GM19468 (cell line): ENCODE data around the gene APOBR.
"Not testable (repeated sequence)": the region's sequence is repeated elsewhere in the genome, so short reads cannot be mapped to it uniquely, and the experiment has no call there.

Source experiments
- ATAC-seq: cut with Tn5 transposase; IDR thresholded peaks from one replicate; pipeline ENCODE4 v1.9.1; 2021; ENCODE audit warnings: mild to moderate bottlenecking, moderate library complexity, moderate number of reproducible peaks; ENCODE audit not compliant: unreplicated experiment; ENCODE audit errors: extremely low read depth

APOBR gene

DNA sequence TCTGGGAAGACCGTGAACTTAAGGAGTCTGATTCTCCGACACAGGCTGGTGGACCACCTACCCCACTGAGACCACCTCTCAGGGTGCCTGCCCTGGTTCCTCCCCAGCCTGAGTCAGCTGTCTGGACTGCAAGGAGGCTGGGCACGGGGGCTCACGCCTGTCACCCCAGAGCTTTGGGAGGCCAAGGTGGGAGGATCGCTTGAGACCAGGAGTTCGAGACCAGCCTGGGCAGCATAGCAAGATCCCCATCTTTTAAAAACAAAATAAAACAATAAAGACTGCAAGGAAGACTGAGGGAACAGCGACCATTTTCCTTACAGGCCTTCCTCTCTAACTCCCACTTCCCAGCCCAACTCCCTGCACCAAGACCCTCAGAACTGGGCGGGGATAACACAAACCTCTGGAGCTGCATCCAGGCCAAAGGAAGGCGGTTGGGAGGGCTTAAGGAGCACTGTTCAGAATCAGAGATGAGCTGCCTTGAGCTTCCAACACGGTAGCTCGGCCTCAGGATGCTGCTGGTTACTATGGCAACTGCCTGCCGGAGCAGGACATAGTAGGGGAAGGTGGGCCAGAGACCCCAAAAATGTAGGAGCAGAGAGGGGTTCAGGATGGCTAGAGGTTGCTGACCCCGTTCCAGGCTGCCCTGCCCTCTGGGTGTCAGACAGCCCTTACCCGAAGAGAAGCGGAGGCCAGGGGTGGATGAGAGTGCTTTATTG is 4.4 kb downstream of the APOBR start:
- no peak for ATAC-seq

DNA sequence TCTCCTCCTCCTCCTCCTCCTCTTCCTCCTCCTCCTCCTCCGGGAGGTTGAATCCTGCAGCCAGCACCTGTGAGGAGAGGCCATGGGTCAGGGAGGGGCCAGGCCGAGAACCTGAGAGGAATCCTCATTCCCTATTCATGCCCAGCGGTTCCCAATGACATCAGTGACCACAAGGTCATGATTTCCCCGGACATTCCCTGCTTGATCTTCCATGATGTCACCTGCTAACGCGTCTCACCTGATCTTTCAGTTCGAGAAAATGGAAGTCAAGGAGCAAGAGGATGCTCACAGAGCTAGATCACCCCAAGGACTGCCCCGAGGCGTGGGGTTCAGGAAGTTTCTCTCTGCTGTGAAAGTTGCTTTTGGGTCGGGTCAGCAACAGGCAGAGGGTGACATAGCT is 5.4 kb downstream of the APOBR start:
- ATAC-seq: no peak

DNA sequence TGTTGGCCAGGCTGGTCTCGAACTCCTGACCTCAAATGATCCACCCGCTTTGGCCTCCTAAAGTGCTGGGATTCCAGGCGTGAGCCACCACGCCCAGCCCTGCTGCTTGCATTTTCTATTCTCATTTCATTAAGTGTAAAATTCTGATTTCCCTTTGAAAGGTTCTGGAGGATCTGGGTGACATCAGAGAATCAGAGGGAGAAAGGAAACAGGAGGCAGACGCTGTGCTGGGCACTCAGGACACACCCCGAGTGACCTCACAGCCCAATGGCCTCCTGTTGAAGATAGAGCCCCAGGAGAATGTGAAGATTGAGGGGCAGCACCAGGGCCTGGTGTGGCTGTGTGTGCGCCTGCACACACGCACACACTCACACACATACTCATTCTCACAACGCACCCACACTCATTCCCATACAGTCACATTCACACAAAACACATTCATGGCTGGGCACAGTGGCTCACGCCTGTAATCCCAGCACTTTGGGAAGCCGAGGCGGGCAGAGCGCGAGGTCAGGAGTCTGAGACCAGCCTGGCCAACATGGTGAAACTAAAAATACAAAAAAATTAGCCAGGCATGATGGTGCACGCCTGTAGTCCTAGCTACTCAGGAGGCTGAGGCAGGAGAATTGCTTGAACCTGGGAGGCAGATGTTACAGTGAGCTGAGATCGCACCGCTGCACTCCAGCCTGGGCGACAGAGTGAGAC is 6.2 kb downstream of the APOBR start:
- ATAC-seq: not testable (repeated sequence)

DNA sequence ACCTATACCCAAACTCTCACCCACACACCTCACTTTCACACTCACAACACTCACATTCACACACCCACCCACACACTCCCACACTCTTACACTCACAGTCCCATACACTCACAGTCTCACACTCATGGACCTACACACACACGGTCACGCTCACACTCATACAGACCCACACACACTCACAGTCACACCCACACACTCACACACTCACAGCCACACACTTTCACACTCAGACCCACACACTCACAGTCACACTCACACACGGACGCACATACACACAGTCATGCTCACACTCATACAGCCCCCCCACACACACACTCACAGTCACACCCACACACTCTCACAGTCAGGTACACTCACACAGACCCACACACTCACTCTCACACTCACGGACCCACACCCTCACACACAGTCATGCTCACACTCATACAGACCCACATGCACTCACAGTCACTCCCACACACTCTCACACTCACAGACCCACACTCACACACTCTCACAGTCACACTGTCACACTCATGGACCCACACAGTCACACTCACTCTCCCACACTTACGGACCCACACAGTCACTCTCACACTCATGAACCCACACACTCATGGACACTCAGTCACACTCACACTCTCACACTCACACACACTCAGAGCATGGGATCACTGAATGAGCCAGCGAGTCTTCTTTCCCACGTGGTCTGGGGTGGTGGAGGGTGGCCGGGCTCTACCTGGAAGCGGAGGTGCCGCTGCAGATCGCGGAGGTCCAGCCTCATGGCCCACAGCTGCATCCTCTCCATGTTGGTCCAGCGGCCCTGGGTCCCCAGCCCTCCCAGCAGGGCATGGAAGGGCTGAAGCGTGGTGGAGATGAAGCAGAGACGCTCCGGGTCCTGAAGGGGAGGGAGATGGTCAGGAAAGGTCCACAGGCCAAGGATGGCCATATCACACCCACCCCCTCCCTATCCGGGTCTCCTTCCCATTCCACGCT is 7.1 kb downstream of the APOBR start:
- no peak for ATAC-seq

DNA sequence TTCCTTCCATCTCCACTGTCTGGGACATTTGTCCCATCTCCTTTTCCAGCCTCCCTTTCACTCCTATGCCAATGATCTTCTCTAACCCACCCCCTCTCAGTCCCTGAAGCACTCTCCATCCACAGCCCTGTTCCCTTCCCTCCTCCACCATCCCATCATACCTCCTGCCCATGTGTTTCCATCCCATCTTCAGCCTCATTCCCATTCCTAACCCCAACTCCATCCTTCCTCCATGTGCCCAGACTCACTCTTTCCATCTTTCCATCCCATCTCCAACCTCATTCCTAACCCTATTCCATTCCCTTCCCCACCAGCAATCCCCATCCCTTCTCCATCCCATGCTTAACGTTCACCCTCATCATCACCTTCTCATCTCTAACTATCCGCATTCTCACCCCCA is 7.8 kb downstream of the APOBR start:
- no peak for ATAC-seq

DNA sequence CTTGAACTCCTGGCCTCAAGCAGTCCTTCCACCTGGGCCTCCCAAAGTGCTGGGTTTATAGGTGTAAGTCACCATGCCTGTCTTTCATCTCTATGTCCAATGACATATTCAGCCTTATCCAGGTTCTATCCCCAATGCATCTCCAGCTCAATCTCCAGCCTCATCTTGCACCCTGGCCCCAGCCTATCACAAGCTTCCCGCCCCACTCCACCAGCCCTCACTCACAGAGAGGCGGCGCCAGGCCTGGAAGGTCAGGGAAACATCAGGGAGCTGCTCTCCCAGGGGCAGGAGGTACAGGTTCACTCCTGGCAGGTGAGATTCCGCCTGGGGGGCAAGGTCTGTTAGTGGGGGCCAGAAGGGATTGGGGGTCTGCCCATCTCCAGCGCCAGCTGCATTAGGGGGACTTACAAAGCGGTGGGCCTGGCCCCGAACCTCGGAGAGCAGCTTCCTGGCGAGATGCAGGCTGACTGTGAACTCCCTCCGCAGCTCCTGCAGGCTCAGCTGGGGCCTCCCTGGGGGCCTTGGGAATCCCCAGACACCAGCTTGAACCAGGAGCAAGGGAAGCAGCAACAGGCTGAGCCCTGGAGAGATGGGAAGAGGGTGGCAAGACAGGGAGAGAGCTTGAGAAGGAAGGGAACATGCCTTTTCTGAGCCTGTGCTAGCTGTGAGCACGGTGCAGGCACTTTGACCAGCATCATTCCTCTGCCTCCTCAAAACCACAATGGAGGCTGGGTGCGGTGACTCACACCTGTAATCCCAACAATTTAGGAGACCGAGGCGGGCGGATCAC is 9.2 kb downstream of the APOBR start:
- ATAC-seq: no peak

DNA sequence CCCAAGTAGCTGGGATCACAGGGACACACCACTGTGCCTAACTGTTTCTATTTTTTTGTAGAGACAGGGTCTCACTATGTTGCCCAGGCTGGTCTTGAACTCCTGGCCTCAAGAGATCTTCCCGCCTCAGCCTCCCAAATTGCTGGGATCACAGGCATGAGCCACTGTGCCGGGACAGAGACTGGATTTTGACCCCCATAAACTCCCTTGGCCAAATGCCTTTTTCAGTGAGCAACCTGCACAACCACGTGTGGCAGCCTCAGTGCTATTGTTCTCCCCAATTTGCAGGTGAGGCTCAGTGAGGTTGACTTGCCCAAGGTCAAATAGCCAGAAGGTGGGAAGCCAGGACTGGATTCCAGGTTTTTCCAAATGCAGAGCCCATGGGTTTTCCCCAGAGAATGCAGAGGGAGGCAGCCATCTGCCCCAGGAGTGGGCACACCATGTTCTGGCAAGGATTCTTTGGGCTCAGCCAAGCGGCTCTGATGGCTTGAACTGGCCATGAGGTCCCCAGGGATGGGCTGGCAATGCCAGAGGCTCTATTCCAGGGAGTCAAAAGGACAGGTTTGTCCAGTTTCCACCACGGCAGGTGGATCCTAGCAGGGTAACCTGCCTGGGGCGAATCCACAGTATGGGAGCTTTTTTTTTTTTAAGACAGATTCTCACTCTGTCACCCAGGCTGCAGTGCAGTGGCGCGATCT is 10.4 kb downstream of the APOBR start:
- no peak for ATAC-seq

DNA sequence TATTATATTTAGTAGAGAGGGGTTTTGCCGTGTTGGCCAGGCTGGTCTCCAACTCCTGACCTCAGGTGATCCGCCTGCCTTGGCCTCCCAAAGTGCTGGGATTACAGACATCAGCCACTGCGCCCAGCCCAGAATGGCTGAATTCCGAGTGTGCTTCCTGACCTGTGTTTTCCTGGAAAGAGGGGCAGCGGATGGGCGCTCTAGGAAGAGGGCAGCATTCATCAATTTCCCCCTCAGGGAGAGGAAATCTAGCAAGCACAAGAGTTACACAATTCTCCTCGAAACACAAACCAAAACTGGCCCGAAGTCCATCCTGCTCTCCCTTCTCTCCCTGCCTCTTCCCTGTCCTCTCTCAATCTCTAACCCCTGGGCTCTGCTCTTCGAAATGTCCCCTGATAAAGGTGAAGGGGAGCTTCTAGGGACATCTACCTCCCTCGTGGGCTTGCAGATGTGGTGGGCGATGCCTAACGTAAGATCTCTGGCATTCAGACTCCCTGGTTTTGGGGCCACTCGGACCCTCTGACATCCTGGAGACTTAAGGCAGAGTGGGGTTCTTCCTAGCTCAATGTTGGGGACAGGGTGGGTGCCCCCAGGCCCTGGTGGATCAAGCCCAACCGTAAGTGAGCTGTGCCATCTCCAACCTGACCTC is 11.2 kb downstream of the APOBR start:
- ATAC-seq: no peak

DNA sequence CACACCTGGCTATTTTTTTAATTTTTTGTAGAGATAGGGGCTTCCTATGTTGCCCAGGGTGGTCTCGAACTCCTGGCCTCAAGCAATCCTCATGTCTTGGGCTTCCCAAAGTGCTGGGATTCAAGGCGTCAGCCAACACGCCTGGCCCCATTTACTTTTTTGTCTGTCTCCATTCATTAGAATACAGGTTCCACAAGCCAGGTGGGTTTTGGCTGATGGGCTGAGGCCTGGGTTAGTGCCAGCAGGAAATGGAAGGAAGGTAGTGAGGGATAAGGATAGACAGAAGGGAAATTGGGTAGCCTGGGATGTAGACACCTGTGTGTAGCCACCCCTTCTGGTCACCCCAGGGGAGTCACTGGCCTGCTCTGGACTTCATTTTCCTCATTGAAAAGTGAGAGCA is 16.6 kb downstream of the APOBR start:
- no peak for ATAC-seq

DNA sequence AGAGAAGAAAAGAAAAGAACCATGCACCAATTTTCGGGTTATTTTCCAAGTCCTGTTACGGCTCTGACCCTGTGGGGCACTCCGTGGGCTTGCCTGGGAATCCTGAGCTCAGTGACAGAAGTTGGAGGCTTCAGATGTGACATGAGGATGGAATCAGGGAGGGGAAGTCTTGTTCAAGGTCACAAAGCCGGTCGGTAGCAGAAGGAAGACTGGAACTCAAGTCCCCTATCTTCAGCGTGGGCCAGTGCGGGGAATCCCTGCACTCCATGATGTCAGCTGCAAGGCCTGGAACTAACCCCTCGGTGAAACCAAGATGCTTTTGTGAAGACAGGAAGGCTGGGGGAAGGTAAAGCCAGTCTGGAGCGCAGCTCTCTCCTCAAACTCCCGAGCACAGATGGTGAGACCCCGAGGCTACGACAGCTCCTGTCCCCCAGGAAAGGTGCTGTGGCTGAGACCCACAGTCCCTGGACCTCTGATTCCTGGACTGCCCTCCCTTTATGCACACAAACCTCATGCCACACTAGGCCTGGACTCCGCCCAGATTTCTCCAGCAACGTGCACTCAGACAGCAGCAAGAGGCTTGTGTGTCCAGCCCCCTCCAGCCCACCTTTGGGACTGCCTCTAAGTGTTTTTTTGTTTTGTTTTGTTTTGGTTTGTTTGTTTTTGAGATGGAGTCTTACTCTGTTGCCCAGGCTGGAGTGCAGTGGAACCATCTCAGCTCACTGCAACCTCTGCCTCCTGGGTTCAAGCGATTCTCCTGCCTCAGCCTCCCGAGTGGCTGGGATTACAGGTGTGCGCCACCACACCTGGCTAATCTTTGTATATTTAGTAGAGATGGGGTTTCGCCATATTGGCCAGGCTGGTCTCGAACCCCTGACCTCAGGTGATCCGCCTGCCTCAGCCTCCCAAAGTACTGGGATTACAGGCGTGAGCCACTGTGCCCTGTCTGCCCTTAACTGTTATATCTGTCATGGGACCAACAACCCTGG is 17.7 kb downstream of the APOBR start:
- ATAC-seq: no peak

DNA sequence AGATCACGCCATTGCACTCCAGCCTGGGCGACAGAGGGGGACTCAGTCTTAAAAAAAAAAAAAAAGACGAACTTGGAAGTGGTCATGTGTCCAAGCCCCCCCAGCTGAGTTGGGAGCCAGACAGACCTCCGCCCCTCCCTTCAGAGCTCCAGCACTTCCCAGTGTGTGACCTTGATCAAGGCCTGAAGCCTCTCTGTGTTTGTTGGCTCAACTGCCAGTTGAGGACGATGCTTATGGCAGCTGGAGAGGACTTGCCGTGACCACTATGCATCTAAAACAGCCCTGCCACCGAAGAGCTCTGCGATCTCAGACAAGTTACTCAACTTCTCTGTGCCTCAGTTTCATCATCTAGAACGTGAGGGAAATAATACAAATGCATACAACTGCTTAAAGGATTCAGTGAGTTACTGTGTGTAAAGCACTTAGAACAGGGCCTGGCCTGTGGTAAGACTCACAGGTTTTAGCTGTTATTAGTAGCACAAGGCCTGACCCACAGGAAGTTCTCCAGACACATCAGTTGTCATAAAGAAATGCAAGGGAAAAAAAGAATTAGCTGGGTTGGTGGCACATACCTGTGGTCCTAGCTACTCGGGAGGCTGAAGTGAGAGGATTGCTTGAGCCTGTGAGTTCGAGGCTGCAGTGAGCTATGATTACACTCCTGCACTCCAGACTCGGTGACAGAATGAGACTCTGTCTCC is 19.2 kb downstream of the APOBR start:
- no peak for ATAC-seq

DNA sequence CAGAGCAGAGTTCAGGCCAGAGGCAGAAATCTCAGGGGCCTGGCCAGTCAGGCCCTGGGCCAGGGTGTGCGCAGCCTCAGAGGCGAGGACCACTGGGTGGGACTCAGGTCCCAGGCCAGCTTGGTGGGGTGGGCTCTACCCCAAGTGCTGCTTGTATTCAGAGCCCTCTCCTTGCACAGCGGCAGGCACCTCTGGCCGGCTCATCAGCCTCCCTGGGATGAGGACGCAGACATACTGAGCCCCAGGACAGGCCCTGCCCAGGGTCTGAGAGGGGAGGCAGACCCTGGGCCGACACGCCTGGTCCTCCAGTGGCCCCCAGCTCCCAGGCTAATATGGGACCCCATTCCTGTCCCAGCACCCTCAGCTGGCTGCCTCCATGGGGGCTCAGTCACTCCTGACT is 19.8 kb downstream of the APOBR start:
- no peak for ATAC-seq

DNA sequence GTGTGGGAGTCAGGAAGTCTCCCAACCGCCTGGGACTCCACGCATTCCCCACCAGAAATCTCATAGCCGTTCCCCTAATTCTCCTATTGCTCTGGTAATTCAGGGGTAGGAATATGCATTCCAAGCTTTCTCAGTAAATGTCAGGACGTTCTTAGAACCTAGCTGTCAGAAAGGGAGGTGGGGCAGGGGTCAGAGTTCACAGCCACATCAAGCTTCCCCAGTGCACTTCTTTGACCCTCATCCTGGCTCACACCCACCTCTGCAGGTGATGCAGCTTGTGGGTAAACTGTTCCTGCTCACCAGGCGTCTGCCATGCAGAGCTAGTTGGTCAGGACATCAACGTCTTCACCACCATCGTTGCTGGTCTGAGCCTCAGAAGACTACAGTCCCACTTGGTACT is 26.2 kb downstream of the APOBR start:
- no peak for ATAC-seq

DNA sequence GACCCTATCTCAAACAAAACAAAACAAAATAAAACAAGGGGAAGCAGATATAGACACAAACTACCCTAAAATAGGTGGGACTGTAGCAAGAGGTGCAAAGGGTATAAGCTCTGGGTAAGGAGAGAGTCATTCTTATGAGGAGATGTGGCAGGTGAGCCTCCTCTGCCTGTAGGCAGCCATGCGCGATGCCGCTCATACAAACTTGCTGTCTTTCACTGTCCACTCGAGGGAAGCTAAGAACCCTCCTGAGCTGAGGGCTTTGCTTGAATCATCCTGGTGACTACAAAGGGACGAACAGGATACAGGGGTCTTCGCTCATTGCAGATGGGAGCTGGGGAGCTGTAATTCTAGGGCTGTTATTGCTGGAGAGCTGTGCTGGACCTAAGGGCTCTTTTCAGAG is 27.0 kb downstream of the APOBR start:
- ATAC-seq: no peak

DNA sequence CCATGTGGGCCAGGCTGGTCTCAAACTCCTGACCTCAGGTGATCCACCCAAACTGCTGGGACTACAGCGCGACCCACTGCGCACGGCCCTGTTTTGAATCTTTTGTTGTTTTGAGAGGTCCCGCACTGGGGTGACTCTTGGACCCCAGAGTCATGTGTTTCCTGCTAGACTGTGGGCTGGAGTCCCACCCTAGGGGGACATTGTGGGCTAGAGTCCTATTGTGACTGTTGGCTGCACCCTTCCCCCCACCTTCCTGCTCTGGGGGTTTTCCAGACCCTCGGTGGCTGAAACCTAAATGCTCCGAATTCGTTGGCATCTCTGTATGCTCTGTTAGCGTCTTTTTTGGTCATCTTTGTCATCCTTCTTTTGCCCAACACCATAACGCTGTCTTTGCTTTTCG is 28.3 kb downstream of the APOBR start:
- no peak for ATAC-seq

DNA sequence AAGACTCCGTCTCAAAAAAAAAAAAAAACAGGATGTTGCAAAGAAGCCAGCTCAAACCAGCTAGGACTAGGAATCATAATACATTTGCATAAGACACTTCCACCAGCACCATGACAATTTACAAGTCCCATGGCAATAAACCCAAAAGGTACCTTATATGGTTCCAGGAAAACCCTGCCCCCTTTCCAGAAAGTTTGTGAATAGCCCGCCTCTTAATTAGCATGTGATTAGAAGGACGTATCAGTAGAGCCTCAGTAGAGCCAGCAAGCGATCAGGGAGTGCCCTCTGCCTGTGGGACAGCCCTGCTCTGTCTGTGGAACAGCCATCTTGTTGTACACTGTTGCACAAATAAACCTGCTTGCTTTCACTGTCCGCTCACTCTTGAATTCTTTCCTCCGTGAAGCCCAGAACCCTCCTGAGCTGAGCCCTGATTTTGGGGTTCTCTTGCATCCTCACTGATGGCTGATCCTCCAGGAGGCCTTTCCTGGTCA is 30.3 kb downstream of the APOBR start:
- ATAC-seq: no peak
